GM19025 (cell line): ENCODE measurements around the gene CORO6.

Source experiments
- ATAC-seq: cut with Tn5 transposase; IDR thresholded peaks from one replicate; pipeline ENCODE4 v1.9.1; 2021; ENCODE audit warnings: mild to moderate bottlenecking, low read depth, moderate library complexity; ENCODE audit not compliant: unreplicated experiment

Gene CORO6

GRCh38 chr17:29568331-29569244 is 54.1 kb downstream of the CORO6 start, which contains the start of gene TP53I13:
TP53I13 (plus strand) TSS chr17:29568701; CDS start chr17:29568759, 58 bp downstream.
- ATAC-seq, result peak; percentile 36

GRCh38 chr17:29567554-29568330 is 55.0 kb downstream of the CORO6 start:
- peak; percentile 23 for ATAC-seq

- no peak for ATAC-seq
These were observed 55.5 kb downstream of the CORO6 start for GRCh38 chr17:29567304-29567553.

GRCh38 chr17:29566473-29567303 is 56.0 kb downstream of the CORO6 start, which contains the start of gene ABHD15:
ABHD15 (minus strand) TSS chr17:29567037; CDS start chr17:29566966, 71 bp downstream.
- no peak for ATAC-seq

- ATAC-seq, result no peak
These were observed 56.9 kb downstream of the CORO6 start for GRCh38 chr17:29565643-29566472.
